Neutrophil (primary cell): ENCODE results near the gene SEC22A.
"Not testable (repeated sequence)": the region's sequence is repeated elsewhere in the genome, so short reads cannot be mapped to it uniquely, and the experiment has no call there.

Experiments used
- H3K27ac ChIP-seq: fragments of 200-600 bp; sonication (generic); 2 replicates; pipeline ENCODE4 v1.5.1; 2016; ENCODE audit warnings: mild to moderate bottlenecking, moderate library complexity
- H3K27me3 ChIP-seq: fragments of 200-600 bp; sonication (generic); 2 replicates; pipeline ENCODE4 v1.6.0; 2016; ENCODE audit warnings: mild to moderate bottlenecking
- H3K36me3 ChIP-seq: fragments of 200-600 bp; sonication (generic); 2 replicates; pipeline ENCODE4 v1.5.1; 2017
- H3K4me1 ChIP-seq, 2 experiments: fragments of 200-600 bp in 1 of 2; sonication (generic) in 1 of 2; 1 replicate in 1 of 2; 2 replicates in 1 of 2; pipeline versions ENCODE4 v1.5.1 to v1.6.1; 2013 to 2016; ENCODE audit warnings: low read depth in 1 of 2, low read length in 1 of 2, mild to moderate bottlenecking in 1 of 2, moderate library complexity in 1 of 2; ENCODE audit not compliant: control insufficient read depth in 1 of 2, insufficient read depth in 1 of 2
- H3K4me3 ChIP-seq, 2 experiments: fragments of 200-600 bp in 1 of 2; sonication (generic) in 1 of 2; 1 replicate in 1 of 2; 2 replicates in 1 of 2; pipeline ENCODE4 v1.5.1; 2013 to 2016; ENCODE audit warnings: low read depth in 1 of 2, low read length in 1 of 2, mild to moderate bottlenecking in 1 of 2, moderate library complexity in 1 of 2
- H3K9me3 ChIP-seq: fragments of 200-600 bp; sonication (generic); 2 replicates; pipeline ENCODE4 v1.5.1; 2016
- TF ChIP-seq, protein P1 (sequence below): fragments of 200-600 bp; sonication (generic); IDR thresholded peaks from 2 replicates; pipeline ENCODE4 v1.5.1; 2016; ENCODE audit warnings: antibody characterized with exemption

The SEC22A gene

DNA sequence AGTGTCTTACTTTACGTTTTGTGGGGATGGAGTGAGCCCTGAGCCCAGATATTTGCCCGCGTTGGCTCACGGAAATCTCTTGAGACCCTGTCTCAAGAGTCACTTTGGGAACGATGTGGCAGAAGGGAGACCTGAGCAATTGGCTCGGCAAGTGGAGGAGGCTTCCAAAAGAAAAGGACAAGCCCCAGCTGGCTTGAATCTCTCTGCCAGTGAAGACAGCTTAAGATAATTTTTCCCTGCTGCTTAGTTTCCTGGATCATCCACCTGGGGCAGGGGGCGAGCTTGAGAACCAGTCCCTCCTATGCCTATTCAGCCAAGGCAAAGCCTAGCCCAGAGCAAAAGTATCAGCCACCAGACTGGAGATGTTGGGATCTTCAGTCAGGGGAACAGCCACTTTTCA, 708 bp downstream of the SEC22A start:
- Histone ChIP-seq H3K27me3 (no peaks in the 10 kb centered on the region), H3K4me3 (peak overlapping the region; percentile 72 to 88), H3K27ac (peak overlapping the region; percentile 53), H3K36me3 (no peaks in the 10 kb centered on the region), H3K4me1 (peaks cover 9 to 11% of the 10 kb centered on the region in 2 experiments), H3K9me3 (no peaks in the 10 kb centered on the region)
- TF ChIP-seq, protein P1, sequence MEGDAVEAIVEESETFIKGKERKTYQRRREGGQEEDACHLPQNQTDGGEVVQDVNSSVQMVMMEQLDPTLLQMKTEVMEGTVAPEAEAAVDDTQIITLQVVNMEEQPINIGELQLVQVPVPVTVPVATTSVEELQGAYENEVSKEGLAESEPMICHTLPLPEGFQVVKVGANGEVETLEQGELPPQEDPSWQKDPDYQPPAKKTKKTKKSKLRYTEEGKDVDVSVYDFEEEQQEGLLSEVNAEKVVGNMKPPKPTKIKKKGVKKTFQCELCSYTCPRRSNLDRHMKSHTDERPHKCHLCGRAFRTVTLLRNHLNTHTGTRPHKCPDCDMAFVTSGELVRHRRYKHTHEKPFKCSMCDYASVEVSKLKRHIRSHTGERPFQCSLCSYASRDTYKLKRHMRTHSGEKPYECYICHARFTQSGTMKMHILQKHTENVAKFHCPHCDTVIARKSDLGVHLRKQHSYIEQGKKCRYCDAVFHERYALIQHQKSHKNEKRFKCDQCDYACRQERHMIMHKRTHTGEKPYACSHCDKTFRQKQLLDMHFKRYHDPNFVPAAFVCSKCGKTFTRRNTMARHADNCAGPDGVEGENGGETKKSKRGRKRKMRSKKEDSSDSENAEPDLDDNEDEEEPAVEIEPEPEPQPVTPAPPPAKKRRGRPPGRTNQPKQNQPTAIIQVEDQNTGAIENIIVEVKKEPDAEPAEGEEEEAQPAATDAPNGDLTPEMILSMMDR, result no peak

GRCh38 chr3:123218990-123219389, 17.2 kb downstream of the SEC22A start:
- peaks cover 14% of the 10 kb centered on the region for H3K36me3 ChIP-seq
- TF ChIP-seq, protein P1, result no peak
- no peaks in the 10 kb centered on the region for H3K9me3 ChIP-seq
- H3K27me3 ChIP-seq, result no peaks in the 10 kb centered on the region
- no peaks in the 10 kb centered on the region for H3K4me1 ChIP-seq
- no peak overlapping the region for H3K4me3 ChIP-seq
- no peak overlapping the region for H3K27ac ChIP-seq

DNA sequence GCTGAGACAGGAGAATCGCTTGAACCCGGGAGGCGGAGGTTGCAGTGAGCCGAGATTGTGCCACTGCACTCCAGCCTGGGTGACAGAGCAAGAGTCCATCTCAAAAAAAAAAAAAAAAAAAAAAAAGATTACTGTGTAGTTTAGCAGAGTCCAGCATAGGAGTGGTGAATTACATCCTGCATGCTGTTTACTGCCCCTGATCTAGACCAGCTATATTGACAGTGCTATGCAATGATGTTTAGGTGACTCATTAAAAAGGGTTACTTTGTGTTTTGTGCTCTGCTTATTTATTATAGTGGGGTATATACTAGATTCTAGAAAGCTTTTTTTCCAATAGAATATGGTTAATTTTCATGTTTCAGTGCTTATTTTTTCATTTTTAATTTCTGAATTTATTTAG, 19.6 kb downstream of the SEC22A start:
- H3K9me3 ChIP-seq, H3K27ac ChIP-seq, H3K4me3 ChIP-seq, H3K27me3 ChIP-seq, H3K4me1 ChIP-seq: not testable (repeated sequence)
- H3K36me3 ChIP-seq, result peaks cover 17% of the 10 kb centered on the region

- TF ChIP-seq, protein P1, result no peak
- Histone ChIP-seq H3K36me3 (peaks cover 13% of the 10 kb centered on the region), H3K9me3 (peaks cover 10% of the 10 kb centered on the region), H3K27me3 (no peaks in the 10 kb centered on the region), H3K27ac (no peak overlapping the region), H3K4me3 (no peak overlapping the region), H3K4me1 (no peaks in the 10 kb centered on the region)
These were observed 23.3 kb downstream of the SEC22A start for GRCh38 chr3:123225016-123225415.

DNA sequence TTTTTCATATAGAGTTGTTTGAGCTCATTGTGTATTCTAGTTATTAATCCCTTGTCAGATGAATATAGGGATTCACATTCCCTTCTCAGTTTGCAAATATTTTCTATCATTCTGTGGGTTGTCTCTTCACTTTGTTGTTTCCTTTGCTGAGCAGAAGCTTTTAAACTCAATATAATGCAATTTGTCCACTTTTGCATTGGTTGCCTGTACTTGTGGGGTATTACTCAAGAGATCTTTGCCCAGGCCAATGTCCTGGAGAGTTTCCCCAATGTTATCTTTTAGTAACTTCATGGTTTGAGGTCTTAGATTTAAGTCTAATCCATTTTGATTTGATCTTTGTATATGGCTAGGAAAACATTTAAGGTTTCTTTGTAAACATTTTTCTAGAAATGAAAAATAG, 24.8 kb downstream of the SEC22A start:
- TF ChIP-seq, protein P1, result no peak
- Histone ChIP-seq H3K27ac (no peak overlapping the region), H3K9me3 (peaks cover 10% of the 10 kb centered on the region), H3K36me3 (peaks cover 13% of the 10 kb centered on the region), H3K4me3 (no peak overlapping the region), H3K27me3 (no peaks in the 10 kb centered on the region), H3K4me1 (no peaks in the 10 kb centered on the region)

DNA sequence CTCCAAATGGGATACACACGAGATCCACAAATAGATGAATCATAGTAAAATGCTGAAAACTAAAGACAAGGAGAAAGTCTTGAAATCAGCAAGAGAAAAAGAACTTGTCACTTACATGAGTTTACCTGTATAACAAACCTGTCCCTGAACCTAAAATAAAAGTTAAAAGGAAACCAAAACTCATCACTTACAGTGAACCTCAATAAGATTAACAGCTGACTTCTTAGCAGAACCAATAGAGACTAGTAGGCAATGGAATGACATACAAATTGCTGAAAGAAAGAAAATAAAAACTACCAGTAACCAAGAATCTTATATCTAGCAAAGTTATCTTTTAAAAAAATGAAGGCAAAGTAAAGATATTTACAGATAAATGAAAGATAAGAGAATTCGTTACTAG, 27.4 kb downstream of the SEC22A start:
- Histone ChIP-seq H3K9me3 (peaks cover 10% of the 10 kb centered on the region), H3K4me3 (no peak overlapping the region), H3K27me3 (no peaks in the 10 kb centered on the region), H3K4me1 (no peaks in the 10 kb centered on the region), H3K36me3 (peaks cover 13% of the 10 kb centered on the region), H3K27ac (no peak overlapping the region)
- TF ChIP-seq, protein P1, result no peak
